HUES6 (cell line): ENCODE measurements around the gene MAML2.

Source experiments
- H3K27ac ChIP-seq: 2 replicates; pipeline ENCODE4 v1.7.0; 2013; ENCODE audit warnings: low read depth, mild to moderate bottlenecking, low read length, inconsistent platforms
- H3K27me3 ChIP-seq: 2 replicates; pipeline ENCODE4 v1.6.1; 2013; ENCODE audit warnings: low read length; ENCODE audit not compliant: control insufficient read depth, insufficient read depth
- H3K36me3 ChIP-seq: 2 replicates; pipeline ENCODE4 v1.6.1; 2013; ENCODE audit warnings: low read length; ENCODE audit not compliant: control insufficient read depth, insufficient read depth
- H3K4me1 ChIP-seq: 2 replicates; pipeline ENCODE4 v1.6.1; 2013; ENCODE audit warnings: low read length; ENCODE audit not compliant: control insufficient read depth, insufficient read depth
- H3K4me3 ChIP-seq: 2 replicates; pipeline ENCODE4 v1.5.1; 2013; ENCODE audit warnings: low read depth, low read length
- H3K9ac ChIP-seq: one replicate; pipeline ENCODE4 v1.6.1; 2013; ENCODE audit warnings: mild to moderate bottlenecking, low read length
- H3K9me3 ChIP-seq: 2 replicates; pipeline ENCODE4 v1.6.1; 2013; ENCODE audit warnings: low read depth, low read length; ENCODE audit not compliant: control insufficient read depth, insufficient read depth

MAML2 gene

DNA sequence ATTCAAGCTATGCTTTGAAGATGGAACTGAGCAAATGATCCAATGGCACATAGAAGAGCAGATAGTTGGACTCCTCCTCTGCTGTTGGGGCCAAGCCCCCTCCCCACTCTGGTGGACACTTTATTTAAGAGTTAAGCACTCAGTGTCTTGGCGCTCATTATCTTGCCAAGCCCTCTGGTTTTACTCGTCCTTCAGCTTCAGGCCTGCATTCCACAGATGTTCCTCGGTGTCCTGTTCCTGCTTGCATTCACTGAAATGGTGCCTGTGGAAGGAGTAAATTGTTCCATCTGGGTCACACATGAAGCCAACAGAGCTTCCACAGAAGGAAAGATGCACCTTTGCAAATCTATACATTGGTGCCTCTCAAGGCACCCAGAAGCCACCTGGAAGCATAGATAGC, 26.1 kb downstream of the MAML2 start:
- Histone ChIP-seq H3K4me3 (no peak overlapping the region), H3K27me3 (no peaks in the 10 kb centered on the region), H3K9ac (no peak overlapping the region), H3K27ac (no peak overlapping the region), H3K36me3 (no peaks in the 10 kb centered on the region), H3K4me1 (peaks cover 38% of the 10 kb centered on the region), H3K9me3 (no peaks in the 10 kb centered on the region)

DNA sequence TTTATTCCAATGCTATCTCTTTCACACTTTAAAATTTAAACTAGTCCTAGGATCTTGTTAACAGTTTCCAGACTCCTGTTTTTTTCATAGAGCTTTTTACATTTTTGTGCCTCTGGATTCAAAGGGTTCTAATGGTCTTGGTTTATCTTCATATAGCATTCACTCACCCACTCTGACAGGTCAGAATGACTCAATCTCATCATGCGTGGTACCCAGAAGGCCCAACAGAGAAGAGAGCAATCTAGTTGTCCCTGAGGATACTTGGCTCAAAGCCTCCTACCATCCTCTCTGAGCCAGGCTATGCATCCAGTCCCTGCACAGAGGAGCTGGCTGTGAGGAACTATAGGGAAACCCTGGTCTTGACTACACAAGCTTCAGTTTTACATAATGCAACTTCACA, 27.5 kb downstream of the MAML2 start:
- Histone ChIP-seq H3K9ac (no peak overlapping the region), H3K4me1 (peaks cover 38% of the 10 kb centered on the region), H3K27me3 (no peaks in the 10 kb centered on the region), H3K4me3 (no peak overlapping the region), H3K27ac (no peak overlapping the region), H3K36me3 (no peaks in the 10 kb centered on the region), H3K9me3 (no peaks in the 10 kb centered on the region)

- peaks cover 38% of the 10 kb centered on the region for H3K4me1 ChIP-seq
- H3K9me3 ChIP-seq: no peaks in the 10 kb centered on the region
- H3K27me3 ChIP-seq: no peaks in the 10 kb centered on the region
- no peak overlapping the region; the same call in 1 of the 2 replicates for H3K27ac ChIP-seq
- no peaks in the 10 kb centered on the region for H3K36me3 ChIP-seq
- H3K9ac ChIP-seq: no peak overlapping the region
- H3K4me3 ChIP-seq: no peak overlapping the region
These were observed 28.5 kb downstream of the MAML2 start for GRCh38 chr11:96314326-96315020.

- peaks cover 40% of the 10 kb centered on the region for H3K4me1 ChIP-seq
- H3K27me3 ChIP-seq: no peaks in the 10 kb centered on the region
- no peak overlapping the region for H3K9ac ChIP-seq
- no peak overlapping the region for H3K4me3 ChIP-seq
- H3K36me3 ChIP-seq: no peaks in the 10 kb centered on the region
- no peak overlapping the region for H3K27ac ChIP-seq
- H3K9me3 ChIP-seq: no peaks in the 10 kb centered on the region
These were observed 29.8 kb downstream of the MAML2 start for GRCh38 chr11:96313163-96313562.

GRCh38 chr11:96311120-96311568, 31.9 kb downstream of the MAML2 start:
- Histone ChIP-seq H3K4me3 (no peak overlapping the region), H3K27ac (no peak overlapping the region), H3K36me3 (no peaks in the 10 kb centered on the region), H3K4me1 (peaks cover 39% of the 10 kb centered on the region), H3K9me3 (no peaks in the 10 kb centered on the region), H3K9ac (no peak overlapping the region), H3K27me3 (no peaks in the 10 kb centered on the region)

GRCh38 chr11:96310236-96310635, 32.8 kb downstream of the MAML2 start:
- H3K4me3 ChIP-seq: no peak overlapping the region
- no peak overlapping the region for H3K27ac ChIP-seq
- no peak overlapping the region for H3K9ac ChIP-seq
- H3K27me3 ChIP-seq: no peaks in the 10 kb centered on the region
- H3K36me3 ChIP-seq: no peaks in the 10 kb centered on the region
- no peaks in the 10 kb centered on the region for H3K9me3 ChIP-seq
- peaks cover 40% of the 10 kb centered on the region for H3K4me1 ChIP-seq

DNA sequence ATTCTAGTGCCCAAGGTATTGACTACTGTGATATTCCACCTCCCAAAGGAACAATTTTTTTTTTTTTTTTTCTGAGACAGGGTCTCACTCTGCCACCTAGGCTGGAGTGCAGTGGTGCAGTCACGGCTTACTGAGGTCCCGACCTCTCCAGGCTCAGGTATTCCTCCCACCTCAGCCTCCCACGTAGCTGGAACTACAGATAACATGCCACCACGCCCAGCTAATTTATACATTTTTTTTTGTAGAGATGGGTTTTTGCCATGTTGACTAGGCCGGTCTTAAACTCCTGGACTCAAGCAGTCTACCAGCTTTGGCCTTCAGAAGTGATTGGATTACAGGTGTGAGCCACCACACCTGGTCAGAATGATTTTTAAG, 33.4 kb downstream of the MAML2 start:
- H3K4me1 ChIP-seq: peaks cover 38% of the 10 kb centered on the region
- H3K27ac ChIP-seq: no peak overlapping the region
- H3K27me3 ChIP-seq: no peaks in the 10 kb centered on the region
- H3K9ac ChIP-seq: no peak overlapping the region
- no peaks in the 10 kb centered on the region for H3K36me3 ChIP-seq
- no peaks in the 10 kb centered on the region for H3K9me3 ChIP-seq
- no peak overlapping the region for H3K4me3 ChIP-seq

DNA sequence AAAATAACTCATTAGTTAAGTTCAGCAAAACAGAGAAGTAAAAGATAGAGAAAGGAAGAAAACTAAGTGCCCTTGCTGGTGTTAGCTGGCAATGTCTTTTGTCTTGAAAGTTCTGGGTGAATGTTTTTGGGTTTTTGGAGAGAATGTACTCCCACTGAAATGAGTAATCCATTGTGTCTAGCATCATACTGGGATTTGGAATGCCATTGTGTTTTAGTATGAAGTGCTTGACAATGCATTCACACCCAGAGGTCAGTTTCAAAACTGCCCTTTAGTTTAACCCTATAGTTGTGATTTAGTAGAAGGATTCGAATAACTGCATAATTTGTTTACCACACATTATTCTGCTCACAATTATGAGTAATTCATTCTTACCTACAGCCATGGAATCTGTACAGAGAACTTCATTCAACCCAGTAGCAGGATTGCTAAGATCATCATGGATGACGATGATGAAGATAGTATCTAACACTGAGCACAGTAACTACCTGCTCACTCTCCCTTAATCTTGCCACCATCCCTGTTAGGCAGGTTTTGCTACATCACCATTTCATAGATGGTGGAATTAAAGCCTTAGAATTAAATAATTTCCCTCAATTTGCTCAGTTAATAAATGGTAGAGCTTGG, 33.9 kb downstream of the MAML2 start:
- Histone ChIP-seq H3K4me3 (no peak overlapping the region), H3K27me3 (no peaks in the 10 kb centered on the region), H3K36me3 (no peaks in the 10 kb centered on the region), H3K9ac (no peak overlapping the region), H3K27ac (no peak overlapping the region), H3K4me1 (peaks cover 37% of the 10 kb centered on the region), H3K9me3 (no peaks in the 10 kb centered on the region)

- Histone ChIP-seq H3K4me1 (peaks cover 34% of the 10 kb centered on the region), H3K4me3 (peak overlapping the region; percentile 28), H3K27ac (peak overlapping the region; percentile 39; the same call in 1 of the 2 replicates), H3K27me3 (no peaks in the 10 kb centered on the region), H3K9ac (peak overlapping the region; percentile 43), H3K36me3 (no peaks in the 10 kb centered on the region), H3K9me3 (no peaks in the 10 kb centered on the region)
These were observed 35.2 kb downstream of the MAML2 start for GRCh38 chr11:96307776-96308140.

DNA sequence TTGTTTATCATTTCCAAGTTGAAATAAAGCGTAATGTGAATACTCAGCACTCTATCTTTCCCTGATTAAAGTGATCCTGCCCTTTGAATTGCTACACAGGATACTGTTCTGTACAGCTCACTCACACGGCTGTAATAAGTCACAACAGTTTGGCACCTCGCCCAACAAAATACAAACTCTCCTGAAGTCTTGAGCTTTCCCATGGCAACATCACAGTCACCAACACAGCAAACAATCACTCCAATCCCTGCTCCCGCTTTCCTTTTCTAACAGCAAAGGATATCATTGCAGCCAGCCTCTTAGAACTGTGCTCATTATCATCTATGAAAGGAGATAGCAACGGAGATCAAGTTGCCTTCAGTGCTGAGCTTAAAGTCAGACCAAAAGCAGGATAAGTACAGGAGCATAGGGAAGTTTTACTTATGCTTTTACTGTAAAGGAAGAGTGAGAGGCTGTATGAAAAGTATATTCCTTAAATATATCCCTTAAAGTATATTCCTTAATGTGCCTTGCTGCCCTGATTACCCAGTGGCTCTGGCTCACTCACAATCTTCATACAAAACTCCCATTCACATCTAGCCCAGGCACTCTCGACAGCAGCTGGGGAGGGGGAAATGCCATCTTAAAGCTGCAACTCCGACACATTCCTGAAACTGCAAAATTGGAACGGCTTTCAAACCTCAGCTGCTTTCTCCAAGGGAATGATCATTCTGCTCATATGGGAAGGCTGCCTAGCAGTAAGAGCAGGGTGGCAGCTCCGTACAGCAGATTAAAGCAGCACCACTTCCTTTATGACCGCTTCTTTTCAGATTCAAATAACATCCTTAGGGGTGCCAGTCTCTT, 35.8 kb downstream of the MAML2 start:
- no peaks in the 10 kb centered on the region for H3K9me3 ChIP-seq
- H3K4me3 ChIP-seq: peak overlapping the region; percentile 28
- no peaks in the 10 kb centered on the region for H3K27me3 ChIP-seq
- no peaks in the 10 kb centered on the region for H3K36me3 ChIP-seq
- H3K9ac ChIP-seq: peak overlapping the region; percentile 43
- H3K4me1 ChIP-seq: peaks cover 38% of the 10 kb centered on the region
- peak overlapping the region; percentile 39; the same call in 1 of the 2 replicates for H3K27ac ChIP-seq

GRCh38 chr11:96306600-96306932, 36.4 kb downstream of the MAML2 start:
- peaks cover 38% of the 10 kb centered on the region for H3K4me1 ChIP-seq
- no peaks in the 10 kb centered on the region for H3K9me3 ChIP-seq
- H3K27ac ChIP-seq: peak overlapping the region; percentile 39; the same call in 1 of the 2 replicates
- no peak overlapping the region; the same call in 1 of the 2 replicates for H3K4me3 ChIP-seq
- no peak overlapping the region for H3K9ac ChIP-seq
- no peaks in the 10 kb centered on the region for H3K36me3 ChIP-seq
- H3K27me3 ChIP-seq: no peaks in the 10 kb centered on the region
